Retina (tissue), 1 donor: ENCODE results near the gene TMEM100.

Source experiments
- DNase-seq: peaks from one replicate; pipeline ENCODE4 v3.0.0-alpha.2; 2016

Gene TMEM100

GRCh38 chr17:55743103-55743679, 20.5 kb upstream of the TMEM100 start:
- no peak for DNase-seq

- no peak for DNase-seq
These were observed 19.8 kb upstream of the TMEM100 start for GRCh38 chr17:55742272-55743102.

DNA sequence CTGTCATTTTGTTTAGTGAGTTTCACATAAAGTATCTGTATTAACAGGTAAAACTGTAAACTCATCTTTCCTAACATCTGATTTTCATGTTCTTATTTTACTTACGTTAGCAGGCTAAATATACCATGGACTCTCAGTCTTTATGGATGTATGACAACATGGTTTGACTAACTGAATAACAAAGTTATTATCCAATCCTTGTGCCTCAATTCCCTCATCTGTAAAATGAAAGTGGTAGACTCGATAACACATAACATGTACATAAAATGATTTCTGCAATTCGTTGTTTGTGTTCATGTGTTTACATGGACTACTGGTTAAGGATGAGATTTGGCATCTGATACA, 18.7 kb upstream of the TMEM100 start:
- no peak for DNase-seq

DNA sequence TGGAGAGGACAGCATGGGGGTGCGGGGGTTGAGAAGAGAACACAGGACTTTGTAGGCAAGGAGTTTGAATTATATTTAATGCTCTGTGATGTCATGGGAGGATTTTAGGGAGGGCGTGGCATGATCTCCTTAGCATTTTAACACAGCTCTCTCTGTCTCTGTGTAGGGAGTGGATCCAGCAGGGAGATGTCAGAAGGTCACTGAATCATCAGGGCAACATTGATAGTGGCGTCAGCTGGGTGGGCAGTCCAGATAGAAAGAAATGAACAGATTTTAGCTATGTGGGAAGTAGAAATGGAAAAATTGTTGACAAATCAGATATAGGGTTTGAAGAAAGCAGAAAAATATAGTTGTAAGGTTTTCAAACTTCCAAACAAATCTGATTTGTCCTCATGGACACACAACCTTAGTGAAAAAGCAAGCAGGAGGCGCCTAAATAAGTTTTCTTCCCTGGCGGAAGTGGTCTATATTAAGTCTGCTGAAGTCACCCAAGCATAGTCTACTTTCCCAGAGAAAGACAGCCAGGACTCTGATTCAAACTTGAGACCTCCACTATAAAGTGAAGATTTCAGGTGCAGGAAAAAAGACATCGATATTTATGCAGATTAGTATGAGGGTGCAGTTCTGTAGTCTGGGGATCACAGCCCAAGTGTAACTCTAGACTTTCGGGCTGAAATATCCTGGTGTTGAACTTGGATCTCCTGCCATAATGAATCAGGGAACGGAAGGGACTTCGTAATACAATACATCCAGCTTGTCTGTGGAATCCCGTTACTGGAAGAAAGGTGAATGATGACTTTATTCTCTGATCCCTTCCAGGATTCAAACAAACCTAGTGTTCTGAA, 18.1 kb upstream of the TMEM100 start:
- DNase-seq = no peak

DNA sequence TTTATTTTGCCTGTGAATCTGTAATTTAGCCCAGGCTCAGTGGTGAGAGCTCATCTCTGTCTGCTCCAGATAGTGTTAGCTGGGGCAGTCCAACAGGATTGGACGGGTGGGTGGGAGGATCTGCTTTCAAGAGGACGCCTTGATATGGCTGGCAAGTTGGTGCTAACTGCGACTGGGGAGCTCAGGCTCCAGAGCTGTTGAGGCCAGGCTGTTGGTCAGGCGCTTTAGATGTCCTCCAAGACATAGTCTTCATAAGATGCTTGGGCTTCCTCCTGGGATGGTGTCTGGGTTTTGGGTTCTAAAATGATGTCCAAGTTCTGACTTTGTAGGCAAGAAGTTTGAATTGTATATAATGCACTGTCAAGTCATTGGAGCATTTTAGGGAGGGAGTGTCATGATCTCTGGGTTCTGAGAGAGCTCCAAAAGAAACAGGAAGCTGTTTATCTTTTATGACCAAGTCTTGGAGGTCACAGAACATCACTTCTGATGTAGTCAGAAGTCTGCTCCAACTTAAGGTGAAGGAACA, 15.4 kb upstream of the TMEM100 start:
- DNase-seq = no peak

DNA sequence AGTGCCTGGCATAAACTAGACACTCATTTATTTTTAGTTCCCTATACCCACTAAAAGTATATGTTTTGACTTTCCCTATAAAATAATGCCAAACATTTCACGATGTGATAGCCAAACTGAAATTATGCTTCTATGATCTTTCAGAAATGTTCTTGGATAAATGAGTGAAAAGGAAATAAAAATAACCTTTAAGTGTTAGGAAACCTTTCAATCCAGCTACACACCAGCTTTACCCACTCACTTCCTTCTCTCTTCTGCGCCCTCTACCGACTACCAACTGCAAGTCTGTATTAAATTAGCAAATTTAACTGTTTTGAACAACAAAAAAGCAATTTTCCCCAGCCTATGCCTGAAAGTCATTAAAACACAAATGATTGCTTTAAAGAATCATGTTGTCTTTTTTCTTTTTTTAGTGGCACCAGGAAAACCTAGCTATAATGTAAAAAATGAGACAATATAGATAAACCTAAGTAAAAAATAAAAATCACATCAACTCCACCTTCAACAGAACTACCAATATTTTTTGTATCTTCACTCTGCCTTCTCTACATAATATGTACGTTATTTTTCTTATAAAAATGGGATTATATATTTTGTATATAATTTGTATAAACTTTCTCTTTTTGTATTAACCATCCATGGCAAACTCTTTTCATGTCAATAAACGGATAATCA, 13.2 kb upstream of the TMEM100 start:
- no peak for DNase-seq

DNA sequence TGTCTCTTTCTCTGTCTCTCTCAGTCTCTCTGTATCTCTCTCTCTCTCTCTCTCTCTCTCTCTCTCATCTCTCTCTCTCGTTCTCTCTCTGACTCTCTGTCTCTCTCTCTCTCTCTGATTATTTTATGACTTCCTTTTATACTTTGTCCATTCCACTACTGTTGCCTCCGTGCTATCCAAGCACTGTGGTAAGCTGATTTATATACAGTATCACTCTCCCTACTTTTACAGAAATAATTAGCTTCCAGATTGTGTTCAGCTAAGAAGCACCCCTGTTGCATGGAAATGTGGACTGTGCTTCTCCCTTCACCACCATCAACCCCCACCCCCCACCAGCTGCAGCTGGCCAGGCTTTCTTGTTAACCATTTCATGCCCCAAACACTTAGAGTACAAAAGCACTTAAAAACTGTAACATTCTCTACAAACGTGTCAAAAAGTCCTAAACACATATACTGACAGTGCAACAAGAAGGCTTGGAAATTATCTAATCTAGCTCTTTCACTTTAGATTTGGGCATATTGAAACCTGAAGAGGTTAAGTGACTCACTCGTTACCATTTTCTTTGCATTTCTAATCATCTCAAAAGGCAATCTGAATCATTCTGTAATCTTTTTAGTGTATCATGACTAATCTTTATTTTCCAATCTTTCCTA, 11.6 kb upstream of the TMEM100 start:
- DNase-seq = no peak

DNA sequence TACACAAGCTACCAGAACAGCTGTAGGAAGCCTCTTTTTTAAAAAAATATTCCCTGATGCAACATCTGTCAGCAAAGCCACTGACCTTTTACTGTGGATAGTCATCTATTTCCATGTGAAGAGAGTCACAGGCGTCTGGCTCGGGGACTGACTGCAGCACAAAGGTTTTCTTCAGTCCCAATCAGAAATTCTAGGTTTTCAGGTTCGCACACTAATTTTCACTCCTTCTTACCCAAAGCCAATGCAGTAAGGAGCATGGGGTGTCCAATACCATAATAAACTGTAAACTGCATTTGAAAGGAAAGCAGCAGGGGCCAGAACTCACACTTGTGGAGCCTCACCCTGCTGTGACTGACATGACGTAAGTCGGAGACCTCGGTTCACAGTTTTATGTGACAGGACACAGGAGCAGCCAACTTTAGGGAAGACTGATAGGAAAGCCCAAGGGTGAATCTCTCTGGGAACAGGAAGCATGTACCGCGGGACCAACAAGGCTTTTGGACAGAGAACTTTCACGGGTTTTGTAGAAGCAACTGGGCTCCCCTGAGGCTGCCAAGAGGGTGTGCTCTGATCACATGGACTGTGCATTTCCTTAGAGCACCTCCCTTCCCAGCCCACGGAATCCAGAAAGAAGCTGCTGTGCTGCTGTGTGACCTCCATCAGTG, 9.1 kb upstream of the TMEM100 start:
- peak; percentile 26 for DNase-seq

DNA sequence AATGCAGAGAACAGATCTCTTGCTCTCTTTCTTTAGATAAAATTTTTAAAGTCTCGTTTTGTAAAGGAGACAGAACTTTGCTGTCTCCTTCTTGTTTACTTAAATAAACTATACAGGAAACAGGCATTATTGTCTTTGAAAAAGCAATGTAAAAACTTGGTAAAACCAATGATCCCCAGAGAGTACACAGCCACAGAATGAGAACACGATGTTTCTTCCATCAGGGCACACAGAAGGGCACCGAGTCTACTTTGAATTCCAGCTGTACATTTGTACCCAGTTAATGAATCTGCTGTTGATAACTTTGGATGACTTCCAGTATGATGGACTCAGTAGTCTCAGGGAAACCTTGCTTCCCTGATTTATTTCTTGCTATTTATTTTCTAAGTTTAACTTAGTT, 8.1 kb upstream of the TMEM100 start:
- DNase-seq = no peak

DNA sequence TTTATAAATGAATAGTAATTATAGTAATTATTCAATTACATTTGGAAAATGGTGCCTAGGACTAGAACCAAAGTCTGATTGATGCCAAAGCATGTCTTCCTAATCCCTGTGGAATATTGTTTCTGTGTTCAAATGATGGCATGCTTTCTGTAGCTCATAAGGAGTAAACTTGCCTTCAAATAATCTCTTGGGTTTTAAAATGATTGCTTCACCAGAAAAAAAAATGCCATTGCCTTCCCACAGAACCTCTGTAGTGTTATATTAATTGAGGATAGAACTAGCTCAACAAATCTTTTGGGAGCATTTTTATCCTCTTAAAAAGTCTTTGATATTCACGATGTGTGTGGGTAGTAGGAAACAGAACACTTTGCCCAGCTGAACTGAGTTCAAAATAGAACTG, 7.7 kb upstream of the TMEM100 start:
- DNase-seq = no peak

GRCh38 chr17:55729484-55729883, 6.8 kb upstream of the TMEM100 start:
- no peak for DNase-seq

DNA sequence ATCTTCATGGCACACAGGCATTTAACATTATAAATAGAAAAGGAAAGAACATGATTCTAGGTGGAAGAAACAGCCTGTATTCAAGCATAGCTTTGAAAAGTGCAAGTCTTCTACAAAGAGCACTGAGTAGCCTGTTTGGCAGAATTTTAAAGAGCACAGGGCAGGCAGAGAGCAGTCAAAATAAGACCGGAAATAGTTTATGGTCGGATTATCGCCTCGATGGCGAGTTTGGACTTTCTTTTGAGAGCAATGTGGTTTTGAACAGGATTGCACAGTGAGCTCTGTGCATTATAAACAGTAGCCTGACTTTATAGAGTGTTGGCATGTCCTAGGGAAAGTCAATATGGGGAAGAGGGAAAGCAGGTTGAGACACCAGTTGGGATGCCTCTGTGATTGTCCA, 6.2 kb upstream of the TMEM100 start:
- no peak for DNase-seq

DNA sequence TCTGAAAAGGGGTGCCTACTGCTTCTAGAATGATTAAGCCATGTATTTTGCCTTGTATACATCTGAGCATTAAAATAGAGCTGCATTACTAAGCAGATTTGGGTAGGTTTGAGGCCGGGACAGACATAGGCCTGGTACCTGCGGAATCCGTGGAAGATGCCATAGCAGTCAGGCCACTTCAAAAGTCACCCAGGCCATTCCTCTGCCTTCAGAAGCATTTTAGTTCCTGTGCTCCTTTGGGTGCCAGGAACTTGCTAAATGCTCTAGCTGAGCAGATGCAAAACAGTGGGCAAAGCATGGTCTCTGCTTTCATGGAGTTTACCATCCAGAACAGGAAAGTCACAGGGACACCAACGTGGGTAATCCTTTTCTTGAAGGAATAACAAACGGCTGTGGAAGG, 5.7 kb upstream of the TMEM100 start:
- DNase-seq = no peak

GRCh38 chr17:55727920-55728319, 5.3 kb upstream of the TMEM100 start:
- DNase-seq = no peak

GRCh38 chr17:55727275-55727674, 4.6 kb upstream of the TMEM100 start:
- DNase-seq = no peak

- no peak for DNase-seq
These were observed 3.8 kb upstream of the TMEM100 start for GRCh38 chr17:55726440-55726839.

DNA sequence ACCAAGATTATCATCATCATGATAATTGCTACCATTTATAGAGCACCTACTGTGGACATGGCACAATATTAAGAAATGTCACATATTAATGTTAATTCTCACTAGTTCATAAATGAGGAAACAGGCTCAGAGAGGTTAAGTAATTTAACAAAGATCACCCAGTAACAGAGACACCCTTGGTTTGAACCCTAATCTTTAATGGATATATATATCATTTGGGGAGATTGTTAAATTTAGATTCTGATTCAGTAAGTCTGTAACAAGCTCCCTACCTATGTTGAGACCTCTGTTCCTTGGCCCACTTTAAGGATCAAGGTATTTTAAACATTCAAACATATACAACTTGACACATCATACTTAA, 804 bp upstream of the TMEM100 start:
- DNase-seq = no peak

DNA sequence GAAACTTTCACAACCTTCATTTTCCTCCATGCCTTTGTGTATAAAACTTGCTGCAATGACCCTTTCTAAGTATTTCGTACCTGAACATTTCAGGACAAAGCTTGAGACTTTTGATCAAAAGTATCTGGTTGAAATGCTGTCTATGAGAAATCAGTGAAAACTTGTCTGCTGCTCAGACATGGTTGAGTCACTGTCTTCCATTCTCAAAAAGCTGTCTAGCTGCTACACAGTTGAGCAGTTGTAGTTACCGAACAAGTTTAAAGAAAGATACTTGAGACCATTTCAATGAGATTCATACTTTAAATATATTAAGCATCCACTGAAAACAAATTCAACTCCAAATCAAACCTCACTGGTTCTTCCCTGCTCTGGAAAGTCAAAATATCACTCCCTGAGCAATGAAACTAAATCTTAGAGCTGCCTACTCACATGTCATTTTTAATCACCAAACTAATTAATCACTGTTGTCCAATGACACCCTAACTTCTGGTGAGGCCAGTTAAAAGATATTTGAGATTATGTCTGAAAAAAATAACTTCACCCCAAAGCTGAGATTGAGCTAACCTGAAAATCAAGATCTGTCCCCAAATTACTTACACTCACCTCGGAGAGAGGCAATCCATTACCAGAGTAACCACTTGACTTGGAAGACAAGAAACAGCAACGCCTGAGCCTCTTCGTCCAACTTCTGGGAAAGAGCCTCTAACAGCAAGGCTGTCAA, 488 bp downstream of the TMEM100 start:
- DNase-seq = peak; percentile 31

DNA sequence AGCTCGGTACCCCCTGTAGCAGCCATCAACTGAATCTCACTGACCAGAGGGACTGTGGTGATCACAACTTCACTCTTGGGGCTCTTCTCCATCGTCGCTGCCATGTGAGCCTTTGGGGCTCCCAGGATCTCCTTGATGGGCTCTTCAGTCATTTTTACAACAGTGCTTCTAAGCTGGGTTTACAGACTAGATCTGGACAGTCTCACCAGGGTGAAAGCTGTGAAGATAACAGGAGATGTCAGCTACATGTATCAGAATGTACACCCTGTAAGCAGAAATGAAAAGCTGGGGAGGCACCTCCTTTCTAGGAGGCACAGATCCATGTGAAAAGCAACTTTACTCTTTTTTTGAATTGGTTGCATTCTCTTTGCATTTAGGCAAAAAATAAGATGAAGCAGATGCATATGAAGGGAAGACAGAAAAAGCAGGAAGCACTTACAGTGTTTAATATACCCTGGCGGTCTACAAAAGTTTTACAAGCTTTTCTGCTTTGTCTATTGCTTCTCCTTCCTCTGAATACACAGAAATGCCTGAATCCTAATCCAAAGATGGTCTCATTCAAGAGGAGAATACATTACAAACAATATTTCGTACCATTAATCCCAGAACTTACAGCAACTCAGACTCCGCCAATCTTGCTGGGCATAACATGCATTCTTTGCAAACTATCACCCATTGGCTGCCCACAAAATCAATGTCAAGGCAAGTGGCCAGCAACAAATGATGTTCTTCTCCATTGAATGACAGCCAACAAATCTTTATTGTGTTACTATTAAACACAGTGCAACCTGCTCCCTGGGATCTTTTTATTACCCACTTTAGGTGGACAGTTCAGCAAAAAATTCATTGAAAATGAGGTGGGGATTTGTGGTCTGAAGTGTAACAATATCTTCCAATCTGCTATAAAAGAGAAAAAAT, 1.5 kb downstream of the TMEM100 start:
- no peak for DNase-seq
